ENCODE measurements around the gene NRIP1.
"Not testable (repeated sequence)": the region's sequence is repeated elsewhere in the genome, so short reads cannot be mapped to it uniquely, and the experiment has no call there.

Gene NRIP1

DNA sequence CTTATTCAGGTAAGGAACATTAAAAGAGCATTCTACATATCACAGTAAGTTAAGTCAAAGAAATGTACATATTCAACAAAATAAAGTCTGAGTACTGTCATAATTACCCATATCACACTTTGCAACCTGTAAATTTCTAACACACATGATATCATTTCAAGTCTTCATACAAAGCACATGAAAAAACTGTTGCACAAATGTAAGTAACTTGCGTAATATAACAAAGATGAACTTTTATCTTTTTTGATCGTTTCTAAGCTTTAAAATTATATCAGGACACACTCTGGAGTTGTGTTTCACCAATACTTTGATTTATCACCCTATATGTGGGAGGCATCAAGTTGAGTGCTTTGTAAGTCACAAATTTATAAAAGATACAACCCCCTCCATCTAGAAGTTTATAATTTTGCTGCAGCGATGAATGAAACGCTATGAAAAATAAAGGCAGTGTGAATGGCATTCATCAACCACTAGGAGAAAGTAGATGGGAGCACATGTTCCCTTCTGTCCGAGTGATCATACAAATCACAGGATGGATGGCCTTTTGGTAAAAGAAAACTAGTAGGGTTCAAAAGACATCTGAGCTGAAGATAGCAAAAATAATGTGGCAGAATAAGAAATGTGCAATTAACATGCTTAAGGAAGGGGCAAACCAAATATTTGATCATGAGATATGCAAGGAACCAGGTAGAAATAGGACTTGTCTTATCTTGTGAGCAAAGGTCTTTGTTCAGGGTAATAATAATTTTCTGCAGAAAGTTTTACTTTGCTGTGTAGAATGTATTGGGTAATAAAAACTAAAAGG, 27.5 kb downstream of the NRIP1 start:
- no peak for DNase-seq

DNA sequence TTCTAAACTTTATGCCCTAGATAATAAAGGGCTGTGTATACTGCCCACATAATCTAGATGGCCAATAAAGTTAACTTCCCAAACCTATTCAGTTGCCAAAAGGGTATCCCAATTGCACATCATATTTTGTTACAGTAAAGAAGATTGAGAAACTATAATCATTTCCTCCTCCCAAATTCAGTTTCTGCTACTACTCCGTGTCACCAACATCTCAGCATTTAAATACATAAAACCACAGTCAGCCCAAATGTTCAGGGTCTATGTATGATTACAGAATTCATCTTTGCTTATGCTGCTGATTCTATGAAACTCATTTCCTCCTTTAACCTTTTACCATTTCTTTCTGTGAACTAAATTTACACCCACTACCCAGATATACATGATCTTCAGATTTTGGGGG, 28.6 kb downstream of the NRIP1 start:
- no peak for DNase-seq

DNA sequence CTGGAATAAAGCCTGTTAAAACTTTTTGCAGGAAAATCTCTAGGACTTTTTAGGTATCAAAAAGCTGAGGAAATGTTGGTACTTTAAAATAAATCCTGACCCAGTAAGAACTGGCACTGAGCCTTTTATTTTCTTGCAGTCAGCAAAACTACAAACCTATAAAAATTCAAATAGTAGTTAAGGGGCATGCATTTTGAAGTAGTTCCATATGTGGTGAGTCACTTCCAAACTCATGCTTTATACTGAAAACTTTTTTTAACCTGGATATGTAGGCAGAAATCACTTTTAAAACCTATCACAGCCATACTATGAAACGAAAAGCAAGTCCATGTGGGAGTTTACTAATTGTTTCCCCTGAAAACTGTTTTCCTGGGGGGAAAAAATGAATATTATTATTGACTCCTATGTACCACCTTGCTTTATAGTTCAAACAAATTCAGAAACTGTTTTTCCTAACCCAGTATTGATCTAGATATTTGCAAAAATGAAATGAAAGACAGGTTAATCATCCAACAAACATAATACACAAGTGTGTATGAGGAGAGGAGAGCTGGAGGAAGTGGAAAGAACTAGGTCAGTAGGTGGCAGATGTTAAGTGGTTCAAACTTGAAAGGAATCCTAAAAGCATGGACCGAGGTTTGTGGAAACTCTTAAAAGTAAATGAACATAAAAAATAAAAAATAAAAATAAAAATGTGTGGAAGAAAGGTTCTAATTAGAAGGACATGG, 30.5 kb downstream of the NRIP1 start:
- DNase-seq = no peak

DNA sequence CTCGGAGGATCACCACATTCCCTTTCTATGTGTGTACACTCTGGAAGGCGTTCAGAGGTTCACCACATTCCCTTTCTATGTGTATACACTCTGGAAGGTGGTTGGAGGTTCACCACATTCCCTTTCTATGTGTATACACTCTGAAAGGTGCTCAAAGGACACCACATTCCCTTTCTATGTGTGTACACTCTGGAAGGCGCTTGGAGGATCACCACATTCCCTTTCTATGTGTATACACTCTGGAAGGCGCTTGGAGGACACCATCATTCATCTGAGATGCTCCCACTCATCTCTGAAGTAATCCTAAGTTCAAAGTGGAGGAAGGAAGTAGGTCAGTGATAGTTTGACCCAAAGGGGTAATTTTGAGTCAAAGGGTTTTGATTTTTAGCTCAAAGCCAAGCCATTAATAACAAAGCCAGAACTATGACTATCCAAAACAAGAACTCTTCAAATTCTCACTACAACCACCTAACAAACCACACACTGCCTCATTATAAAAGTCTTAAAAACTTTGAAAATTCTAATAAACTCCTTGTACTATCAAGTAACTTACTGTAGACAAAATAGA, 32.9 kb downstream of the NRIP1 start:
- no peak for DNase-seq

DNA sequence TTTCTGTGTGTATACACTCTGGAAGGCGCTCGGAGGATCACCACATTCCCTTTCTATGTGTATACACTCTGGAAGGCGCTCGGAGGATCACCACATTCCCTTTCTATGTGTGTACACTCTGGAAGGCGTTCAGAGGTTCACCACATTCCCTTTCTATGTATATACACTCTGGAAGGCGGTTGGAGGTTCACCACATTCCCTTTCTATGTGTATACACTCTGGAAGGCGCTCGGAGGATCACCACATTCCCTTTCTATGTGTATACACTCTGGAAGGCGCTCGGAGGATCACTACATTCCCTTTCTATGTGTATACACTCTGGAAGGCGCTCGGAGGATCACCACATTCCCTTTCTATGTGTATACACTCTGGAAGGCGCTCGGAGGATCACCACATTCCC, 33.4 kb downstream of the NRIP1 start:
- DNase-seq = not testable (repeated sequence)

DNA sequence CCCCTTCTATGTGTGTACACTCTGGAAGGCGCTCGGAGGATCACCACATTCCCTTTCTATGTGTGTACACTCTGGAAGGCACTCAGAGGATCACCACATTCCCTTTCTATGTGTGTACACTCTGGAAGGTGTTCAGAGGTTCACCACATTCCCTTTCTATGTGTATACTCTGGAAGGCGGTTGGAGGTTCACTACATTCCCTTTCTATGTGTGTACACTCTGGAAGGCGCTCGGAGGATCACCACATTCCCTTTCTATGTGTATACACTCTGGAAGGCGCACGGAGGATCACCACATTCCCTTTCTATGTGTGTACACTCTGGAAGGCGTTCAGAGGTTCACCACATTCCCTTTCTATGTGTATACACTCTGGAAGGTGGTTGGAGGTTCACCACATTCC, 33.9 kb downstream of the NRIP1 start:
- not testable (repeated sequence) for DNase-seq

DNA sequence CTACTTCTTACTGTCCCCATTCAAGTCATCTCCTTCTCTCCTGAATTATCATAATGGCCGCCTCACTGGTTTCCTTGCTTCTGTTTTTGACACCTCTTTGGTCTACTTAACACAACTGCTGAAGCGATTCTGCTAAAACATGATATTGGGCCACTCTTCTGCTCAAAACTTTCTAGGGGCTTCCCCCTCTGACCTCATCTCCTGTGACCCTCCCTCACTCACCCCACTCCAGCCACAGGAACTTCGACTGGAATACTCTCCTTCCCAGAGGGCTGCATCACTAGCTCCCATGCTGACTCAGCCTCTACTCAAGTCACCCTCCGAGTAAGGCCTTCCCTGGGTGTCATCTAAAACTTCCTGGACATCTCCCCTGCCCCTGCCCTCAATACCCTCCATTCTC, 35.7 kb downstream of the NRIP1 start:
- DNase-seq = no peak

DNA sequence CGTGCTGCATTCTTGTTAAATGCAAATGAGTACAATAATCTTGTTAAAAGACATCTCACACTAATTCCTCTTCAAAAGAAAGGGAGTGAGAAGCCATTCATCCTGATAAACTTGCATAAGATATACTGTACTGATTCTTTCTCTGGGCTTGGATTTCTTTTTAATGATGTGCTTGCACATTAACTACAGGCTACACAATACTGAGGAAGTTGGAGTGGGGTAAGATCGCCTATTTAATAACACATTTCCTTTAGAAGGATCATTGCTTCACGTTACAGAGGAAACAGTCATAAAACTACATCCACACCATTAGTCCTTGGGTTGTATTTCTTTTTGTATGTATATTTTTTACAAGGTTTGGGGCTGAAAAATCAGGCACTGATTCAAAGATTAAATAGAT, 36.6 kb downstream of the NRIP1 start:
- no peak for DNase-seq

DNA sequence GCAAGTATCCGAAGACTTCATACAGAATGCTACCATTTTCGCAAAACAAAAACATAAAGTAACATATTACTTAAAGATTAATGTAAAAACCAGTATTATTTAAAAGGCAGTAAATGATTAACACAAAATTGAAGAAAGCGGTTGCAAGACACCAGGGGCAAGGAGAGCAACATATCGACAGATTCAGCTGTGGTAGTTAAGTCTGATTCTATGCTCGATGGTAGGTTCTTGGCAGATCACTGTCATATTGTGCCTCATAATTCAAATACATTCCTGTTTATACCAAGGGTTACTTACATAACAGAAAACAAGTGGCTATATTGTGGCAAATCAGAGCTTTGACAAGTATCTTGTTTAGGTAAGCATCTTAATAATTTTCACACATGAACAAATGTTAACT, 37.7 kb downstream of the NRIP1 start:
- no peak for DNase-seq

DNA sequence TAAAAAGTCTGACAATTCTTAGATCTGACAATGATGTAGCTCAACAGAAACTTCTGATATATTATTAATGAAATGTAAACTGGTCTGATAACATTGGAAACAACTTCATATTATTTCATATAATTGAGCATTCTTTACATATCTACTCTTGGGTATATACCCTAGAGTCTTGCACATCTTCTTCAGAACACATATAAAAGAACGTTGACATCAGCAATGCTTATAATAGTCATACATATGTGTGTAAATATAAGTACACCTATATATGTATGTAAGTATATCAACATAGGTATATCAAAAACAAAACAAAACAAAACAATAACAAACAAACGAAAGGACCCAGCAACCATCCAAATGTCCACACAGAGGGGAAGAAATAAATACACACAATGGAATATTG, 38.4 kb downstream of the NRIP1 start:
- DNase-seq = no peak

DNA sequence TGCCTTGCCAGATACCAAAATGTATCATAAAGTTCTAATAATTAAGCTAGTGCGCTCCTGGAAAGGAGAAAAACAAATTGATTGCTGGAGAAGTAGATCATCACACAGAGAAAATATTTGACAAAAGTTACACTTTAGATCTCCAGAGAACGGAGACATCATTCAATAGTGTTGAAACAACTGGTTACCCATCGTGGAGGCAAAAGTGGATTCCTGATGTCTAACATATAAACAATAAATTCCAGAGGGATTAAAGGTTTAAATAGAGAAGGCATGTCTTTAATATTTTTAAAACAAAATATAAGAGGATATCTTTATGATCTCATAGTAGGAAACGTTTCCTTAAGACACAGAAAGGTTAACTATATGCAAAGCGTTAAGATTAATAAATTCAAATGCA, 41.0 kb downstream of the NRIP1 start:
- DNase-seq = no peak

DNA sequence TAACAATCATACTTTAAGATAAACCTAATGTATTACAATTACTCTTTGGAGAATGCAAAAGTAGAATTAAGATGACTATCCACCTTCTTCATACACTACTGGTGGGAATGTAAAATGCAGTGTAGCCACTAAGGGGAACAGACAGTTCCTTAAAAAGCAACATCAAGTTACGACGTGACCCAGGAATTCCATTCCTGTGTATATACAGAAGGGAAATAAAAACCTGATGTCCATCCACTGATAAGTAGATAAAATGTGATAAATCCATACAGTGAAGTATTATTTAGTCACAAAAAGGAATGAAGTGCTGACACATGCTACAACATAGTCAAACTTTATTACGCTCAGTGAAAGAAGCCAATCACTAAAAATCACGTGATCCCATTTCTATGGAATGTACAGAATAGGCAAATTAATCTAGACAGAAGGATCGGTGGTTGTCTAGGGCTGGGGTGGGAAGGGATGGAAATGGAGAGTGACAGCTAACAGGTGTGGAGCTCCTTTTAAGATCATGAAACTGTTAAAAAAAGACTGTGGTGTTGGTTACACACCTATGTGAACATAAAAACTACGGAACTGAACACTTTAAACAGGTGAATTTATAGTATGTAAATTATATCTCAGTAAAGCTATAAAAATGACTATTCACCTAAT, 42.1 kb downstream of the NRIP1 start:
- no peak for DNase-seq

DNA sequence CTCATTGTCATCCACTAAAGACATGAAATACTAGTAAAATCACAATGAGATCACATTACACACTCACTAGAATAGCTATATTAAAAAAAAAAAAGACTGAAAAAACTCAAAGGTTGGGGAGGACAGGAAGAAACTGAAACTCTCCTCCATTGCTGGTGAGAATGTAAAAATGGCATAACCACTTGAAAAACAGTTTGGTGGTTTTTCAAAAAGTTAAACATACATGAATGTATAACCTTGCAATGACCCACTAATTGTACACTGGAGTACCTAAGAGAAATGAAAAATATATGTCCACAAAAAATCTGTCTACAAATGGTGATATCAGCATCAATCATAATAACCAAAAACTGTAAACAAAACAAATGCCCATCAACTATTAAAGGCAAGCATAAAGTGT, 44.0 kb downstream of the NRIP1 start:
- no peak for DNase-seq

DNA sequence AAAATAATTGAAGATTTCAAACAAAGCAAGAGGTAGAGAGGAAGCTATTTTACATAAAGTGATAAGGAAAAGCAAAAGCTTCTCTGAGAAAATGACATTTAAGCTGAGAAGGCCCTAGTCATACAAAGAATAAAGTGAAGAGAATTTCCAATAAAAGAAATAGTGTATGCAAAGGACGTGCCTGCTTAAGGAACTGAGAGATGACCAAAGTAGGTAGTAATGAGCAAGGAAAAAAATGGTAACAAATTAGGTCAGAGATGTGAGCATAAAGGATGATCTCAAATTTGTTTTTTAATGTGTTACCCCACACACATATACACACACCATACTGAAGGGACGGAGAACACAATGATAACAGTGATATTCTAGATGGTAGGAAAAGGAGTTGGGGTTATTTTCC, 46.4 kb downstream of the NRIP1 start:
- no peak for DNase-seq

DNA sequence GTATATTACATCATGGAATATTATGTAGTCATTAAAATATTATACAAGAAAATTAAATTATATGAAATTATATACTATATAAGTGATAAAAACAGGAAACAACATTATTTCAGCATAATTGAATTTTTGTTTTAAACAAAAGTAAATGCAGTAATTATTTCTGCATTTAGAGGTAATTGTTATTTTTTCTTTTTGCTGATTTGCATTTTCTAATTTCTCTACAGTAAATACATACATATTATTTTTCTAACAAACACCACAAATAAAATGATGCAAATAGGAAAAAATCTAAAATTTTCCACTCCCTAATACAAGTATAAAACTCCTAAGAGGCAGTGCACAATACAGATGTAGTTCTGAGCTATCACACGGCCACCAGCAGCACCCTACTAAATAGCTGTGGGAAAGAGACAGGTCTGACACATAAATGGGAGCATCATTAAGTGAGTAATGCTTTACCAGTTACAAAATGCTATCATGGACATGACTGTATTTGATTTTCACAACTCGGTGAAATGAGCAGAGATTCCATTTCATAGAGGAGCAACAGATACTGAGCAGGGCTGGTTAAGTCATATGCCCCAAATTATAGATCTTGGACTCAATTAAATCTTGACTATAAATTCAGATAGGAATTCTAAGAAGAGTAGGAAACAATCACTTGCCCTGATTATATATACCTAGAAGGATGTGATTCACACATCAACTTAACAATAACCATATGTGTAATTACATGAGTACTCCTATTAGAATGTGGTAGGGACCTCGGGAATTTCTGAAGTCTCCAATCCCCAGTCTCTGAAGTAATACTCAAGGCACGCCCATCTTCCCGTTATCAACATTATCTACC, 49.0 kb downstream of the NRIP1 start:
- no peak for DNase-seq

DNA sequence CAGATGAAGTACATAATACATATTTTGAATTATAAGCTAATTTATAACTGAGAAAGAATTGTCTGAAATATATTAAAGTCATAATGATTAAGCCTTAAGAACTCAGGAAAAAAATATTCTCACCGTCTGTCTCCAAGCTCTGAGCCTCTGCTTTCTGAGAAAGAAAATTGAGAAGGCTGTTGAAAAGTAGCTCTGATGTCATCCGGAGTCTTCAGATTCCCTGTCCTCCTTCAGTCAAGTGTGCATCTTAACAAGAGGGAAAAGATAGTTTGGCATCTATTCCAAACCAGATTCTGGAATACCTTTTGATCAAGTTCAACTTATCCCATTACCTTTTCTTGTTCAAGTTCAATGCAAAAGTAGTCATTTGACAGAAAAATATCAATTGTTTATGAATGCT, 50.6 kb downstream of the NRIP1 start:
- DNase-seq = no peak

DNA sequence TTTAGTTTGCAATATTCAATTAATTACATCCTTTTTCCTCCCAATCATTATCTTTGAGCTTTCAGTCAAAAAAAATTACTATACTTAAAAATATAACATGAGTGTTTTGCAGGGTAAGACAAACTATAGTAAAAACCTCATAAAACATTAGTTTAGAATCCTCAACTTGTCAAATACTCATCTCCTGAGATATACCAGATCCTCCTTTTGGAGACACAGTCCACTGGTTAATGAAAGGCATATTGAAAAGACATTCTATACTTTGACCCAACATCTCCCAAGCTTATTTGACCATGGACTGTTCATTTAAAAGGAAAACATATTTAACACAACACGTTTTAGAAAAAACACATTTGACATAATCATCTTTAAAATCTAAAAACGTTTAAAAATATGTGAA, 52.8 kb downstream of the NRIP1 start:
- DNase-seq = no peak

DNA sequence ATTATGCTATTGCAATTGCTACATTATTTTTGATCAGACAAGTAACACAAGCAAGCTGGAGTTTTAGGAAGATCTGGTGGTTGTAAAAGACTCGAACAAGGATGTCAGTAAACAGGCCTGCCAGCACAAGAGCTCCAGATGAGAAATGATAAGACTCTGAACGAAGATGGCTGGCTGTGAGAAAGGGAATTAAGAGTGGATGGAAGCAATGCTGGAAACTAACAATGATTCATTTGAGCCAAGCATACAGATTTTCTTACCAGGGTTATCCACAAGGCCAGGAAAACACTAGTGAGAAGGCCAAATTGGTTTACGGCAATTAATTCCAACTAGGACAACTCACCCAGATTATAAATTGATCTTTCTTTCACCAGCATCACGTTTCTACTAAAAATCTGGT, 54.2 kb downstream of the NRIP1 start:
- no peak for DNase-seq

DNA sequence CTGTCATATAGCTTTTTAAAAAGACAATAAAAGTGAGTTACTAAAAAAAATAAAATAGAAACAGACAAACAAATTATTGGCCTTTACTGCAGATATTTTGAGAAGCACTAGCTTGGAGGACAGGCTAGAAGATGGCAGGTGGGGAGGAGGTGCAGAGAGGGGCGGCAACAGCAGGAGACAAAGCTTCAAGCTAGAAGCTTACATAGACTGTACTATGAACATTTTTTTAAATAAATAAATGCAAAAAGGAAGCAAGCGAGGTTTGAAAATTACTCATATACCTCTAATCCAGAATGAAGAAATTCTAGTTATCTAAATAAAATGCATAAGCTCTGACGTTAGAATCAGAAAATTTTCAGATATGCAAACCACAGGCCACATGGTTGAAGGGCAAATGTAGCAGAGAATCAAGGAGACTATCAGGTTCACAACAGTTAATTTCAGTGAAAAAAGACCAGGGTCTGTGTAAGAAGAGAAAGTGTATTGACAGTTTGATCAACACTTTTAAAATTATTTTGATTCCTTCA, 54.9 kb downstream of the NRIP1 start:
- no peak for DNase-seq

DNA sequence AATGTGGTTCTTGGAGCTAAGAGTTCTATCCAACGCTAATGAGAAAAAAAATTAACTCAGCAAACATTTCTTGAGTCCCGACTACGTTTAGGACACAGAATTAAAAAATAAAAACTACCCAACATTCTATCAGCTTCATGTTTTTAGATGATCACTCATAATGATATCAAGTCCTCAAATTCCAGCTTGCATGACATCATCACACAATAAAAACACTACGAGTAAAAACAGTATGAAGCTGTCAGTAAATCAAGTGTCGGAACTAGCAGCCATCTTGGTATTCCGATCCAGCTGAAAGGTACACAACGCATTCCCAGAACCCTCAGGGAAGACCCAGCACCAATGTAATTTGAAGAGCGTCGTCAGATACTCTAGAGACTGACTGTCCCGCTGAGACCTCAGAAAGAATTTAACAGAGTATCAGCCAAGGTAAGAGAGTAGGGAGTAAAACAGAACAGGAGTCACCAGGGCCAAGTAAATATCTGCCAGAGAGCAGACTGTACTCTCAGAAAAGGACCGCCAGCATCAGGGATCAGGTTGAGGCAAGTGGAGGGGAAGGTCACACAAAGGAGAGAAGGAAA, 57.0 kb downstream of the NRIP1 start:
- no peak for DNase-seq

DNA sequence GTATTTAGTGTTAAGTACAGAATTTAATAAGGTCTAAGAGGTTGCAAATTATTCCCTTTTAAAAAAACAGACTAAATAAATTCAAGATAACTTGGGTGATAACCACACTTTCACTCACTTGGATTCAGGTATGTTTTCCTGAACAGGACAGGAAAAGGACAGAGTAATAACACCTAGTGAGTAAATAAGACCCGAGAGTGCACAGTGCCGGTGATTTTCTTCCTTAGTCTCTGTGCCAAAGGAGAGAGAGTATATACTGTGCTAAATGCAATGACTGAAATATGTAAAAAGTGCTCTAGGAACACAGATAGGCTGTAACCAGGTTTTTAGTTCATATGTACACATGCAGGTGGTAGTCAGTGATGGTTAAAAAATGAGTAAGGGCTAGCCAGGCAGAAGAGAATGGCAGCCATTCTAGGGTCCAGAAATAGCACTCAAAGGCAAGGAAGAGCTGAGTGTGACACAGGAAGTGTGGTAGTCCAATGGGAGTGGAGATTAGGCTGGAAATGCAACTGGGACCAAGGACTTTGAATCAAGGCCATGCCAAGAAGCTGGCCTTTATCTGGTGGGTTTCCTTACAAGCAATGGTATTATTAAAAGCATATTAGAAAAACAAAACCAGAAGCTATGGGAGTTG, 58.1 kb downstream of the NRIP1 start:
- DNase-seq = no peak

DNA sequence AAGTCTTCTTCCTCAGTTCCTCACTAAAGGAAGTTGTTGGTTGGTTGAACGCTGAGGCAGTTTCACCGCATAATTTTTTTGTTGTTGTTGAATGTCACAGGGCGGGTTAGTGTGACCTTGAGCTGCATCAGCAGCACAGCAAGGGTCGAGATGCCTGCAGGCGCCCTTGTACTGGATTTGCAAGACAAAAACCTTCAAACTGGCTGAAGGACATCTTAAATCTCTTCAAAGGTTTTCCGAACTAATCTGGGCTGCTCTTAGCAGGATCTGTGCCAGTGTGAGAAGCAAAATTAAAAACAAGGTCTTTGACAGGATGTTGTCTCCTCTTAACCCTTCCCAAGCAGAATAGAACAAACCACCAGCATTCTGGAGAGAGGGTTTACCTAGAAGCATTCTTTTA, 59.4 kb downstream of the NRIP1 start:
- no peak for DNase-seq
